ENCODE data around the gene PACSIN2. TPM values are rescaled to one million over a fixed set of nuclear protein-coding genes. Genes with fewer than 3 reads are reported as not detected.

PACSIN2 gene
- total and polyA plus RNA-seq, 10 of the 15 experiments (the other 5 are each of a cell fraction or from before 2014, with no cell fraction given) = 0.93 to 78.7 (median 46.8) TPM

- TF ChIP-seq ATF2 (IDR thresholded peaks at IDR 0.05; ENCODE audit: low read length) (no peak), IRF5 (IDR thresholded peaks at IDR 0.05; ENCODE audit: borderline replicate concordance) (no peak), ZBTB11 (CRISPR knock-in tag; IDR thresholded peaks at IDR 0.05) (no peak), REST (IDR thresholded peaks at IDR 0.05; ENCODE audit: low read depth, low read length) (no peak), PAX8 (IDR thresholded peaks at IDR 0.05) (no peak), SMAD5 (IDR thresholded peaks at IDR 0.05; ENCODE audit: low read depth) (no peak), STAT3 (IDR thresholded peaks at IDR 0.05; ENCODE audit: low read depth, low read length) (no peak), MLLT1 (IDR thresholded peaks at IDR 0.05) (no peak), KAT2A (conservative IDR thresholded peaks at IDR 0.05; ENCODE audit: control insufficient read depth, low read depth, low read length) (no peak), SUZ12 (IDR thresholded peaks at IDR 0.05; ENCODE audit: unreplicated experiment) (no peak), ZSCAN29 (IDR thresholded peaks at IDR 0.05) (no peak), BHLHE40 (IDR thresholded peaks at IDR 0.05; ENCODE audit: borderline replicate concordance in 1 of 2, low read depth in 2 of 2, low read length in 1 of 2) (no peak)
Observed at GRCh38 chr22:43036282-43036829, 21.4 kb upstream of the PACSIN2 start (continued).

Measured in GM12878 (cell line).